Epithelial cell of esophagus (primary cell): ENCODE data around the gene RANBP17.
A peak's percentile ranks its signal among the peaks of the same experiment; 100 is the strongest.

Experiments
- DNase-seq: peaks from one replicate; pipeline ENCODE4 v3.0.0; 2010; ENCODE audit warnings: low read depth
- H3K4me3 ChIP-seq: 2 replicates; pipeline ENCODE4 v1.5.1; 2011; ENCODE audit warnings: mild to moderate bottlenecking, low read length, control low read depth
- TF ChIP-seq, protein P1 (sequence below): IDR thresholded peaks from 2 replicates; pipeline ENCODE4 v1.5.1; 2011; ENCODE audit warnings: low read depth, mild to moderate bottlenecking, low read length, control low read depth, inconsistent platforms; ENCODE audit not compliant: insufficient read depth; ENCODE audit errors: missing control alignments

RANBP17 gene

DNA sequence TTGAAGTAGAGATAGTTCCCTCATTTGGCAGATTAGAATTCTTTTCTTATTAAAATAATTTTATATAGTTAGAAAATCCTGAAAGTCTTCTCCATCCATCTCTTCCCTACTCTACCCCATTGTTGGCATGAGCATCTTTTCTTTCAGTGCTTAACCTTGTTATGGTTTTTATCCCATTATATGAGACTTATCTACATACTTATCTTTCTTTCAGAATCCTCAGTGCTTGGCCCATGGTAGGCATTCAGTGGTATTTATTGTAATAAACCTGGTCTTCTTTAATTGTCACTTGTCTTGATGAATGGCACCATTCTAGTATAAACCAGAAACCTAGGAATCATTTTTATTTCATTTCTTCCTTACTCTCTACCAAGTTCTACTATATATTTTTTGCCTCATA is 277.4 kb downstream of the RANBP17 start:
- DNase-seq = no peak
- no peak overlapping the region for H3K4me3 ChIP-seq
- TF ChIP-seq, protein P1, sequence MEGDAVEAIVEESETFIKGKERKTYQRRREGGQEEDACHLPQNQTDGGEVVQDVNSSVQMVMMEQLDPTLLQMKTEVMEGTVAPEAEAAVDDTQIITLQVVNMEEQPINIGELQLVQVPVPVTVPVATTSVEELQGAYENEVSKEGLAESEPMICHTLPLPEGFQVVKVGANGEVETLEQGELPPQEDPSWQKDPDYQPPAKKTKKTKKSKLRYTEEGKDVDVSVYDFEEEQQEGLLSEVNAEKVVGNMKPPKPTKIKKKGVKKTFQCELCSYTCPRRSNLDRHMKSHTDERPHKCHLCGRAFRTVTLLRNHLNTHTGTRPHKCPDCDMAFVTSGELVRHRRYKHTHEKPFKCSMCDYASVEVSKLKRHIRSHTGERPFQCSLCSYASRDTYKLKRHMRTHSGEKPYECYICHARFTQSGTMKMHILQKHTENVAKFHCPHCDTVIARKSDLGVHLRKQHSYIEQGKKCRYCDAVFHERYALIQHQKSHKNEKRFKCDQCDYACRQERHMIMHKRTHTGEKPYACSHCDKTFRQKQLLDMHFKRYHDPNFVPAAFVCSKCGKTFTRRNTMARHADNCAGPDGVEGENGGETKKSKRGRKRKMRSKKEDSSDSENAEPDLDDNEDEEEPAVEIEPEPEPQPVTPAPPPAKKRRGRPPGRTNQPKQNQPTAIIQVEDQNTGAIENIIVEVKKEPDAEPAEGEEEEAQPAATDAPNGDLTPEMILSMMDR = no peak

DNA sequence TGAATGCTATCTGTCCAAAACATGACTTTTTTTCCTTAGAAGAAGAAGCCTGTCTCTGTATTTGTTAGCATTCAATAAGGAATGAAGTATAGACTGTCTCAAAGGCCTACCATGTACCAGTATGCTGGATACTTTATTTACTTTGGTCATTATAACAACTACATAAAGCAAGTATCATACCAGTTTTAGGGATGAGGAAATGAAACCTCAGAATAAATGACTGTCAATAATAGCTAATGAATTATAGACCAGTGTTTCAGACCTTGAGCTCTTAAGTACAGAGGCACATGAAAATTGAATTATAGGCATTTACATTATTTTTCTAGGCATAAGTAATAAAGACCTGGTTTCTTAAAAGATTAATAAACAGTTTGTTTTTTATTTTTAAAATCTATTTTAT is 280.8 kb downstream of the RANBP17 start:
- TF ChIP-seq, protein P1 = no peak

DNA sequence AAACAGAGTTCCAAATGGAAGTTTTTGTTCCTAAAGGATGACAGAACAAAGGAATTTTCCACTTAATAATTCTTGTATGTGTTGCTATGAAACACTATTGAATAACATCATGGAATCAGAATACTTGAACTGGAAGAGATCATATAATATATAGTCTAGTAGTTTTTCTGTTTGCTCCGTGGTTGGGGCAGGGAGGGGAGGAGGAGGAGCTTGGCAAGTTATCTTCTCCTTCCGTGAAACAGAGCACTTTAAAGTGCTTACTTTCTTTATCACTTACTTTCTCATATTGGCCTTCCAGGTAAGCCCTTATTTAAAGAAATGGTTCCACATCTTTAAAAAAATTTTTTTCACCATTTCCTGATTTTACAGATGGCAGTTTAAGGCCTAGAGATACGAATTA is 281.4 kb downstream of the RANBP17 start:
- TF ChIP-seq, protein P1 = no peak
- H3K4me3 ChIP-seq = no peak overlapping the region
- no peak for DNase-seq

More for the DNA sequence above, 280.8 kb downstream of the RANBP17 start:
- DNase-seq = no peak
- no peak overlapping the region for H3K4me3 ChIP-seq

DNA sequence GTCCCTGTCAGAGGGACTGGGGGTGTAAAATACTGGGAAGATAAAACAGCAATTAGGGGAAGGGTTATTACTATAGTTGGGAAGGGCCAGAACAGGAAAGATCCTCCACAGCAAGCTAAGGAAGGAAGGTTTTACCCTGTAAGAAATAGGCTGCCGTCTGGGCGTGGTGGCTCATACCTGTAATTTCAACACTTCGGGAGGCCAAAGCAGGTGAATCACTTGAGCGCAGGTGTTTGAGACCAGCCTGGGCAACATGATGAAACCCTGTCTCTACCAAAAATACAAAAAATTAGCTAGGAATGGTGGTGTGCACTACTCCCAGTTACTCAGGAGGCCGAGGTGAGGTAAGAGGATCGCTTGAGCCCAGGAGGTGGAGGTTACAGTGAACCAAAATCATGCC is 282.1 kb downstream of the RANBP17 start:
- TF ChIP-seq, protein P1 = no peak
- H3K4me3 ChIP-seq = no peak overlapping the region
- peak; percentile 46 for DNase-seq

DNA sequence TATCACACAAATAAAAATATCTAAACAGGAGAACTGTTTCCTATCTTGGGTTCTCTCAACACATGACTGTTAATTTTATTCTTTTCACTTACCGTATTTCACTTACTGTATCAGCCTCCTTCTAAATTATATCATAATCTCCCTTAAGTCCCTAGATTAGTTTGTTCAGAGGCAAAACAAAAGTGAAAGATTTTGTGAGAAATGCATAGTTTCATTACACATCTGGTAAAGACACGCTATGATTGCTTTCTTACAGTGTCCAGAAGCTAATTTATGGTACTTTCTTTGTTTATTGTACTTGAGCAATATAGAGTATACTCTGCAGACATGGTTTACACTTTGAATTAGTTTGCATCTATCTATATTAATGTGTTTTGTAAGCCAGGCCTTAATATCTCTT is 287.5 kb downstream of the RANBP17 start:
- no peak overlapping the region for H3K4me3 ChIP-seq
- DNase-seq = no peak
- TF ChIP-seq, protein P1 = no peak

DNA sequence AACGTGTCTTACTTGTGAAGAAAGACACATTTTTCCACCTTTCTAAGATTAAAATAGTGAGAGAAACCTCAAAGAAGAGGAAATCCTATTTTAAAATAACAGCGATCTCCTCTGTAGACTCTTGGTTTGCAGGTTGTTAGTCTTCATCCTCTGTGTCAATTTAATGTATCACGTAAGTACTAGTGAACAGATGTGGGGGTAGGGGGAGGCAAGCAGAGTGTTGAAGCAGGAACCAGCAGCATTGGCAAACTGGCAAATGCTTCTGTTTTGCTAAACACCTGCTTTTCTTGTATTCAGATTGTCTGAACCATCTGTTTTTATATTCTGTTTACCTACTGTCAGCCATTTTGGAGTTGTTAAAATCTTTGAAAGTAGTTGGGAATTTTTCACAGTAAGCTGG is 288.0 kb downstream of the RANBP17 start:
- DNase-seq = no peak
- TF ChIP-seq, protein P1 = no peak
- no peak overlapping the region for H3K4me3 ChIP-seq

DNA sequence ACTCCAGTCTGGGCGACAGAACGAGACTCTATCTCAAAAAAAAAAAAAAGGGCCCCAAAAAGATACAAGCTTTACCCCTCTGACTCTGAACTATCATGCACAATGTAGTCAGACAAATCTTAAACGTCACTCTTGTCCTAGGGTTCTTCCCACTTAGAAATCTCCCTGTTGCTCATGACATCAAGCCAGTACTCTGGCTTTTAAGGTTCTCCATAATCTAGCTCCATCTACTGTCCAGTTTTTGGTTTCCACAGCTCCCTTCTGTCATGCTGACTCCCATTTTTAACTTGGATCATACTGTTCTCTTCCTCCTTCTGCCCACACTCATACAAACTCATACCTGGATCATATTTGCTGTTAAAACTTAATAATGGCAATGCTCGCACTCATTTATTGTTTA is 290.6 kb downstream of the RANBP17 start:
- TF ChIP-seq, protein P1 = peak; percentile 47
- peak; percentile 52 for DNase-seq

More for the DNA sequence above, 290.6 kb downstream of the RANBP17 start:
- no peak overlapping the region for H3K4me3 ChIP-seq
